Spinal cord (tissue), 10 donors: ENCODE measurements around the gene SLC45A3. TPM values are rescaled to one million over a fixed set of nuclear protein-coding genes. Genes with fewer than 3 reads are reported as not detected.
"Not testable (repeated sequence)": the region's sequence is repeated elsewhere in the genome, so short reads cannot be mapped to it uniquely, and the experiment has no call there.

Experiments
- DNase-seq, 6 donors: peaks; one replicate each; pipeline versions ENCODE4 v3.0.0 to v3.0.0-alpha.2; 2013 to 2015; ENCODE audit warnings: low spot score in 6 of 6, low read depth in 4 of 6
- H3K27ac ChIP-seq: one replicate; pipeline ENCODE4 v1.5.1; 2013; ENCODE audit warnings: low read depth, low read length, control low read depth
- H3K27me3 ChIP-seq: one replicate; pipeline ENCODE4 v1.6.1; 2013; ENCODE audit warnings: low read length; ENCODE audit not compliant: control insufficient read depth, insufficient read depth
- H3K36me3 ChIP-seq: one replicate; pipeline ENCODE4 v1.6.1; 2013; ENCODE audit warnings: low read length; ENCODE audit not compliant: control insufficient read depth, insufficient read depth
- H3K4me1 ChIP-seq: one replicate; pipeline ENCODE4 v1.6.1; 2013; ENCODE audit warnings: low read length; ENCODE audit not compliant: control insufficient read depth, insufficient read depth
- H3K4me3 ChIP-seq: one replicate; pipeline ENCODE4 v1.5.1; 2013; ENCODE audit warnings: low read depth, low read length, control low read depth
- H3K9me3 ChIP-seq: one replicate; pipeline ENCODE4 v1.6.1; 2013; ENCODE audit warnings: low read length; ENCODE audit not compliant: control insufficient read depth, insufficient read depth
- WGBS: methylation state at CpG from one replicate; pipeline ENCODE4 v1.1.5; 2013; ENCODE audit warnings: missing lambda C conversion rate; ENCODE audit not compliant: insufficient coverage; 5-methylcytosine and 5-hydroxymethylcytosine counted together
- polyA plus RNA-seq, 2 donors: library from polyadenylated mRNA; unstranded; fragments of 120-200 nt; gene quantifications; one replicate each; pipeline ENCODE4 v1.2.1, GENCODE V29; 2013; ENCODE audit not compliant: insufficient read length in 2 of 2
- total RNA-seq, 2 donors: library from RNA; depleted of rRNA in 1 of 2; stranded (reverse); fragments of 120-200 nt in 1 of 2; fragments of >200 nt in 1 of 2; gene quantifications; one replicate each; pipeline versions ENCODE4 v1.2.3 to v1.2.4, GENCODE V29; 2013 to 2014
- donor health status: healthy.

The SLC45A3 gene
- total and polyA plus RNA-seq, 4 donors = 6.3 to 9.5 (median 6.6) TPM

- Histone ChIP-seq H3K27ac (no peak overlapping the region), H3K9me3 (no peaks in the 10 kb centered on the region), H3K36me3 (no peaks in the 10 kb centered on the region), H3K4me1 (peaks cover 5% of the 10 kb centered on the region), H3K4me3 (no peak overlapping the region), H3K27me3 (no peaks in the 10 kb centered on the region)
- no CpG with 5 or more reads among the region's 1 CpG for WGBS
- no peak for DNase-seq
These were observed 30.1 kb downstream of the SLC45A3 start for GRCh38 chr1:205650241-205650640.

DNA sequence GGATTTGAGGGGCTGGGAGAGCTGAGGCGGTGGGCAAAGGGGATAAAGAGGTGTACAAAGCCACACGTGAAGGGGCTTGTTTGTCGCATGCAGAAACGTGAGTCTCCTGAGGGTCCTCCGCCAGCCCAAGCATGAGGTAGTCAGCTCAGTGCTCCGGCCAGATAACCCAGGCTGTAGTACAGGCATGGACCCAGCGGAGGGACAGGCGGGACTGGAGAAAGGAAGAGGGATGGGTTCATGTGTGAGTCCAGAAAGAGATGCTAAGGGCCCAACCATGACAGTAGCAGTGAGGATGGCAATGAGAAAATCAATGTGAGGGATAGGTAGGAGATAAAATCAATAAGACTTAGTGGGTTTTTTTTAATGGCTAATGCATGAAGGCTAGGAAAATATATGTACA is 34.8 kb downstream of the SLC45A3 start:
- H3K36me3 ChIP-seq = no peaks in the 10 kb centered on the region
- H3K27me3 ChIP-seq = no peaks in the 10 kb centered on the region
- no peak overlapping the region for H3K27ac ChIP-seq
- H3K4me1 ChIP-seq = peaks cover 5% of the 10 kb centered on the region
- no peak overlapping the region for H3K4me3 ChIP-seq
- H3K9me3 ChIP-seq = no peaks in the 10 kb centered on the region
- 89% methylated on average over 8 of the region's 8 CpGs for WGBS
- DNase-seq = no peak

- 88% methylated on average over 2 of the region's 2 CpGs for WGBS
- no peak overlapping the region for H3K4me3 ChIP-seq
- no peaks in the 10 kb centered on the region for H3K9me3 ChIP-seq
- H3K4me1 ChIP-seq = no peaks in the 10 kb centered on the region
- H3K27ac ChIP-seq = no peak overlapping the region
- H3K27me3 ChIP-seq = no peaks in the 10 kb centered on the region
- H3K36me3 ChIP-seq = no peaks in the 10 kb centered on the region
- DNase-seq = no peak
These were observed 37.5 kb downstream of the SLC45A3 start for GRCh38 chr1:205642679-205643307.

DNA sequence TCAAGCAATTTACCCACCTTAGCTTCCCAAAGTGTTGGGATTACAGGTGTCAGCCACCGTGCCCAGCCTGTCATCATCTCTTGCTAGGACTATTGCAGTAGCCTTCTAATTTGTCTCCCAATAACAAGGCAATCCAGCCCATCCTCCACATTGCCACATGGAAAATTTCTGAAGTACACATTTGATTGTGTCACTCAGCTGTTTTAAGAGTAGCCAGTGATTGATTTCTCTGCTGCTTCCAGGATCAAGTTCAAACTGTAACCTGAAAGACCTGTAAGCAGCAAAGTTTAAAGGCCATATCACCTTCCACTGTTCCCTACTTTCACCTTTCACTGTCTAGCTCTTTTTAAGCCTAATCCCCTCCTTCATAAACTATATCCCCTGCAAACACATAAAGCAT is 40.7 kb downstream of the SLC45A3 start:
- WGBS = no CpG with 5 or more reads among the region's 1 CpG
- Histone ChIP-seq H3K9me3 (no peaks in the 10 kb centered on the region), H3K4me3 (no peak overlapping the region), H3K27ac (no peak overlapping the region), H3K36me3 (no peaks in the 10 kb centered on the region), H3K27me3 (no peaks in the 10 kb centered on the region), H3K4me1 (no peaks in the 10 kb centered on the region)
- no peak for DNase-seq

- H3K4me3 ChIP-seq = no peak overlapping the region
- DNase-seq = no peak
- H3K27ac ChIP-seq = no peak overlapping the region
- no peaks in the 10 kb centered on the region for H3K4me1 ChIP-seq
- 90% methylated on average over 9 of the region's 9 CpGs for WGBS
- H3K36me3 ChIP-seq = no peaks in the 10 kb centered on the region
- H3K9me3 ChIP-seq = no peaks in the 10 kb centered on the region
- no peaks in the 10 kb centered on the region for H3K27me3 ChIP-seq
These were observed 42.3 kb downstream of the SLC45A3 start for GRCh38 chr1:205637854-205638468.

DNA sequence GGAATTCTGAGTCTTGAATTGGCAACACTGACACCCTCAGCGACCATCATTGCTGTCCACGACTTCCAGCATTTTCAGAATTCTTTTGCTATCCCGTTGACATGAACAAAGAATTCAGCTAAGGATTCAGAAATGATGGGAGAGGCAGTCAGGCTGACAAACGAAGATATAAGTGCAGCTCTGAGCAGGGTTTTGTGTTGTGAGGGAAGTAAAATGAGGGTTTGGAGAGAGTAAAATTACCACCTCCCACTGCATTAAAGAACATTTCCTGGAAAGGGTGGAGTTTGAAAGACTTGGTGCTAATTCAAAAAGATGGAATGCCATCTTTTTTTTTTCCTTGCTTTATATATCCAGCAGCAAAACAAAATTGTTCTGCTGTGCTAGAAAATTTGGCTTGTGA is 43.6 kb downstream of the SLC45A3 start:
- no peak overlapping the region for H3K27ac ChIP-seq
- no CpG with 5 or more reads among the region's 4 CpGs for WGBS
- peak in 2 of 6 donors; percentile 8 to 44 for DNase-seq
- H3K4me1 ChIP-seq = no peaks in the 10 kb centered on the region
- no peaks in the 10 kb centered on the region for H3K27me3 ChIP-seq
- H3K9me3 ChIP-seq = no peaks in the 10 kb centered on the region
- H3K36me3 ChIP-seq = no peaks in the 10 kb centered on the region
- no peak overlapping the region for H3K4me3 ChIP-seq

DNA sequence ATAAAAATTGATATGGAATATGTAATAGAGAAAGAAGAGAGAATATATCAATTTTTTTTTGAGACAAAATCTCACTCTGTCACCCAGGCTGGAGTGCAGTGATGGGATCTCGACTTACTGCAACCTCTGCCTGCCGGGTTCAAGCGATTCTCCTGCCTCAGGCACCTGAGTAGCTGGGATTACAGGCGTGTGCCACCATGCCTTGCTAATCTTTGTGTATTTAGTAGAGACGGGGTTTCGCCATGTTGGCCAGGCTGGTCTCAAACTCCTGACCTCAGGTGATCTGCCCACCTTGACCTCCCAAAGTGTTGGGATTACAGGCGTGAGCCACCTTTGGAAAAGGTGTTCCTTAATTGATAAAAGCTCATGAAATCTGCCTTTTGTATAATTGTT is 44.2 kb downstream of the SLC45A3 start:
- 90% methylated on average over 6 of the region's 7 CpGs for WGBS
- H3K27me3 ChIP-seq, H3K36me3 ChIP-seq, H3K4me1 ChIP-seq, H3K4me3 ChIP-seq, H3K9me3 ChIP-seq, H3K27ac ChIP-seq, DNase-seq: not testable (repeated sequence)

DNA sequence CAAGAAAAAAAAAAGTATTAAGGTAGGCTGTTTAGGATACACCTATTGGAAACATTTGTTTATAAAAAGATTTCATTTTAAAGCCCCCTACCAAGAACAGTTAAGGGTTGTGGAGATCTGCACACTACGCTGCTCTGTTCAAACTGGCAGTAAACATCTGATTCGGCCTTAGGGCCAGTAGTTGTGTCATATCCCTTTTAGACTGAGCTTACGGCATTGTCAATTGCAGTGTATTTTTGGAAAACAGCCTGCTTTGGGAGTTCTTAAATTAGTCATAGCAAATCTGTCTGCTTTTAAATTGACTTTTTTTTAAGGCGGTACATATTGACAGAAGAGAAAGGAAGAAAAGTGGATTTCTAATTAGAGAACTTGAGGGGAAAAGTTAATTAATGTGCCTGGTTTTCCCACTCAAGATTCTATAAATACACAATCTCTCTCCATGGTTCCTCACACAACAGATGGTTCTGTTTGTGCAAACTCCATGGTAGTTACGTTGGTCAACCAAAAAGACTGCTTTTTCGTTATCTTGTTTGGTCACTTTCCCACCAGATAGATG is 46.8 kb downstream of the SLC45A3 start:
- Histone ChIP-seq H3K27me3 (no peaks in the 10 kb centered on the region), H3K36me3 (no peaks in the 10 kb centered on the region), H3K4me3 (no peak overlapping the region), H3K4me1 (peaks cover 4% of the 10 kb centered on the region), H3K9me3 (no peaks in the 10 kb centered on the region), H3K27ac (no peak overlapping the region)
- 78% methylated on average over 4 of the region's 6 CpGs for WGBS
- peak in 1 of 6 donors; percentile 56 for DNase-seq

GRCh38 chr1:205632669-205633169 is 47.6 kb downstream of the SLC45A3 start:
- Histone ChIP-seq H3K36me3 (no peaks in the 10 kb centered on the region), H3K4me1 (peaks cover 4% of the 10 kb centered on the region), H3K4me3 (peak overlapping the region; percentile 85), H3K9me3 (no peaks in the 10 kb centered on the region), H3K27me3 (no peaks in the 10 kb centered on the region), H3K27ac (peak overlapping the region; percentile 90)
- peak in 1 of 6 donors; percentile 5 for DNase-seq
- WGBS = no CpG with 5 or more reads among the region's 3 CpGs
